Kidney capillary endothelial cell (primary cell): ENCODE data around the gene GIPC2.
"Not testable (repeated sequence)": the region's sequence is repeated elsewhere in the genome, so short reads cannot be mapped to it uniquely, and the experiment has no call there.

Experiments used
- DNase-seq: peaks from one replicate; pipeline ENCODE4 v3.0.0-alpha.2; 2018; ENCODE audit warnings: low spot score

GIPC2 gene, protein sequence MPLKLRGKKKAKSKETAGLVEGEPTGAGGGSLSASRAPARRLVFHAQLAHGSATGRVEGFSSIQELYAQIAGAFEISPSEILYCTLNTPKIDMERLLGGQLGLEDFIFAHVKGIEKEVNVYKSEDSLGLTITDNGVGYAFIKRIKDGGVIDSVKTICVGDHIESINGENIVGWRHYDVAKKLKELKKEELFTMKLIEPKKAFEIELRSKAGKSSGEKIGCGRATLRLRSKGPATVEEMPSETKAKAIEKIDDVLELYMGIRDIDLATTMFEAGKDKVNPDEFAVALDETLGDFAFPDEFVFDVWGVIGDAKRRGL

DNA sequence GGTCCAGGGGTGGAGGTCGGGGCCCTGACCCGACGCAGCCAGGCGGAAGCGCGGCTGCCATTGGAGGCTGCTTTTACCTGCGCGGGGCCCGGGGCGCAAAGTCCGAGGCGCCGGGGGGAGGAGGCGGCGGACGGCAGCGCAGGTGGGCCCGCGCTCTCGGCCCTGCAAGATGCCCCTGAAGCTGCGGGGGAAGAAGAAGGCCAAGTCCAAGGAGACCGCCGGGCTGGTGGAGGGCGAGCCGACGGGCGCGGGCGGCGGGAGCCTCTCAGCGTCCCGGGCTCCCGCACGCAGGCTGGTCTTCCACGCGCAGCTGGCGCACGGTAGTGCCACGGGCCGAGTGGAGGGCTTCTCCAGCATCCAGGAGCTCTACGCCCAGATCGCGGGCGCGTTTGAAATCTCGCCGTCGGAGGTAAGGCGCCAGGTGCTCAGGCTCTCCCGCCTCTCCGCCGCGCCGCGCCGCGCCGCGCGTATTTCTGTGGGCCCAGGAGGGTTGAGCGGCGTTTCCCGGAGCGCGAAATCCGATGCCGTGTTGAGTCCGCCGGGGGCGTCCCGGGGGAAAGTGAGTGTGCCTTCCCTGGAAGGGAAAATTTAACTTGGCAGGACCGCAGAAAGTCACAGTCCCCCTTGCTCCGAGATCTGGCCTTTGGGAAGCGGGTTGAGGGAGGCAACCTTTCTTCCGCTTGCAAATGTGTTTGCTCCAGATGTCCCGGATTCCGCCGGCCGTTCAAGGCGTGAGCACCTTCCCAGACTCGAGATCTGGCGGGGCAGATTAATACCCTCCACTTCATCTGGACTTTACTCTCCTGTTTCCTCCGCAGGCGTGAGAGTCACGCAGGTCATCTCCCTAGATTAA lies at the start of gene GIPC2:
GIPC2 (plus strand) TSS at position 41 of the 853 bp plus-strand sequence; CDS start at position 170, 129 bp downstream.
- no peak for DNase-seq

DNA sequence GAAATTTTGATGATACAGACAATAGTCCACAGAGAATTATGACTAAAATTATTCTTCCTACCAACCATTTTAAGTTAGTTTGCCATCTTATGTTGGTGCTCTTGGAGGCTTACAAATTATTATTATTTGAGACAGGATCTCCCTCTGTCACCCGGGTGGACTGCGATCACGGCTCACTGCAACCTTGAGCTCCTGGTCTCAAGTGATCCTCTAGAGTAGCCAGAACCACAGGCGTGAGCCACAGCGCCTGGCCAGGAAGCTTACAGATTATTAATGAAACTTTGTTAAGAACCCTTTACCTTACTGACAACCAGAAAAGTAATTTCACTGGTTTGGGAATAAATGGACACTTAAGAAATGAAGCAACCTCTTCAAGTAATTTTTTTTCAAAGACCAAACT lies 49.0 kb upstream of the GIPC2 start:
- DNase-seq, result no peak

DNA sequence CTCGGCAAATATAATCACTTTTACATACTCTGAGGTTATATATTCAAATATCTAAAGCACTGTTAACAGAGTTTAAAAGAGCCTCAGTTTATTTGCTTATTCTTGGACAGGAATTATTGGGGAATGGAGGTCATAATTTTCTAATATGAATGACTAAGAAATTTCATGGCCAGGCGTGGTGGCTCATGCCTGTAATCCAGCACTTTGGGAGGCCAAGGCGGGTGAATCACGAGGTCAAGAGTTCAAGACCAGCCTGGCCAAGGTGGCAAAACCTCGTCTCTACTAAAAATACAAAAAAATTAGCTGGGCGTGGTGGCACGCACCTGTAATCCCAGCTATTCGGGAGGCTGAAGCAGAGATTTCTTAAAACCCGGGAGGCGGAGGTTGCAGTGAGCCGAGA lies 45.2 kb upstream of the GIPC2 start:
- not testable (repeated sequence) for DNase-seq

DNA sequence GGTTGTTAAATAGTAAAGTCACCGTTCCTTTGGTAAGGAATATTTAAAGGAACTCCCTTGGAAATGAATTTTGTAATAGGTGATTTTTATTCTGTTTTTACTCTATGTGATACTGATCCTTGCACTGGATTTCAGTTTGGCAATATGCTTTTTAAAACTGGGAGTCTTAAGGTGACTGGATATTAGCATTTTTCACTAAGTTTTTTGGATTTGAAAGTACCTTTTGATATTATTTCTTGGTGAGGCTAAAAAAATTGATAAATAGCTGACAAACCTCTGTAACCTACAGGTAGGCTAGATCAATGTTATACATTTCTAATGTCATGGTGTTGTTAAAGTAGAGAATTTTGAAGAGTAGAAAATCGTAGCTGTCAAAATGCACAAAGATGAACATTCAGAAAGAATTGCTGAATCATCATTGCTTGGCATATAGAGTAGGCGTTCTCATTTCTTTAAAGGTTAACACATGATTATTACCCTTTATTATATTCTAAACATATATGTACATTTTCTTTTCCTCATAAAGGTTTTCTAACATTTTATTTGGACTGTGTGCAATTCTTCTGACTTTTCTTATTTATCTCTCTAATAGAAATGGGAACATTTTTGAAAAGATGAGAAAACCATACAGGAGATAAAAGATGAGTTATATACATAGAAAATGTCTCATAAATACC lies 42.6 kb upstream of the GIPC2 start:
- peak; percentile 26 for DNase-seq

DNA sequence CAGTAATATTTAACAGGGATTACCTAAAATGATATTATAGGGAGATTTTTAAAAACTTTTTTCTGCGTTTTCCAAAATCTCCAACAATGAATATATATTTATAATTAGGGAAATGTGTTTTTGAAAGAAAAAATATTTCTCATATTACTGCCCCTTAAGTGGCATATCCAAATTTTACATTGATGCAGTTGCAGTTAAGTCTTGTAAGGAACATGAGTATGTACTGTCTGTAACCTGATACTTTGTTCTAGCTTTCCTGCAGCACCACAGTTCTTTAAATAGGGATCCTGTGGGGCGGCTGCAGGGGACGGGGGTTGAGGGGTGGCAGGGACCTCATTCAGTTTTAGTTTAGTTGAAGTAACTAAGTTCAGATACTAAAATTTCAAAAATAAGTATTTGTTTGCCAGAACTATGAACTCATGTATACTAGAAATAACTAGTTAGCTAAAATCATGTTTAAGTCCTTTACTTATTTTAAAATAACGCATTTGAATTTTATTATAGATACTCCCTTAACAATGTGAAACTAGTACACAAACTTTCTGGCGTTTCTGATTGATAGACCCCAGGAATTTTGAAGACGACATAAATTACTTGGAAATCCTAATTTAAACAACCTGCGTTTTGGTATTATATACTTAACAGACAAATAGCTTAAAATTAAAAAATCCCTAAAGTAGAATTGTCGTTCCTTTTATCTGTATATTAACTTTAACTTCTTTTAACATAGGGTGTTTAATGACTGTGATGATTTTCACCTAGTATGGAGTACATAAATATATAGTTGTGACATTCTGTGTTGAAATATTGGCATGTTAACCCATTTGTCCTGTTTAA lies 41.7 kb upstream of the GIPC2 start:
- DNase-seq, result peak; percentile 77

DNA sequence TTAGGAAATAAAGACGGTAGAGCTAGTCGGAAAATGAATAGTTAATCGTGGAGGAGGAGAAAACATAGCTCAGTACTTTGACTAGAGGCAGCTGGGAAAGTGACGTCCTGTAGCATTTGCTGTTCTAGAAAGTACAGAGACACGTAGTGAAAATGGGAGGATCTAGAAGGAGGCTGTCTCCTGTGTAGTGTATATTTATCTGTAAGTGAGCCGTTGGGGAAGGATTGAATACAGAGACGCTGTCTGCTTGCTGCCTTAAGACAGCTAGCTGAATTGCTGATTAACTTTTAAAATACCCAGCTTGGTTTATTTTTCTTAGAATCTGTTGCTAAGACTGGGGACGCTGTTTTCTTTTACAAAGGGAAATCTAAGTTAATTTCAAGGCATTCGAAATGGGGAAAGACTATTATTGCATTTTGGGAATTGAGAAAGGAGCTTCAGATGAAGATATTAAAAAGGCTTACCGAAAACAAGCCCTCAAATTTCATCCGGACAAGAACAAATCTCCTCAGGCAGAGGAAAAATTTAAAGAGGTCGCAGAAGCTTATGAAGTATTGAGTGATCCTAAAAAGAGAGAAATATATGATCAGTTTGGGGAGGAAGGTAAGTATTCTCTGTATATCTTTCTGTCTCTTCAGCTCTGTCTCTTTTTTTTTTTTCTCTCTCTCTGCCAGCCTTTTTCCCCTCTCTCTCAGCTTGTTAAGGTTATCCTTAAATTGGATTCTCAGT lies 40.9 kb upstream of the GIPC2 start, which contains the start of gene DNAJB4:
DNAJB4 (plus strand) TSS at position 221 of the 729 bp plus-strand sequence; CDS start at position 393, 172 bp downstream.
- DNase-seq, result peak; percentile 96

DNA sequence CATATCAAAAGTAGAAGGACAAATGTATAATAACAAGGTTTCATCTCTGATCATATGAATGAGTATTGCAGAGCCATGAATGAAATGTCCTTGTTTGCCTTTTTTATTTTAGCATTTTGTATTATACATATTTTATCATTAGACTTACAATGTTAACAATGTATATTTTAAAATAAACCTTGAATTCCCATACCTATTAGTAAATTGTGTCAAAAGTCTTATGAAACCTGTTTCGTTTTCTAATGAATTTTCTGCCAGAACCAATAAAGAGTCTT lies 40.4 kb upstream of the GIPC2 start:
- DNase-seq, result no peak

DNA sequence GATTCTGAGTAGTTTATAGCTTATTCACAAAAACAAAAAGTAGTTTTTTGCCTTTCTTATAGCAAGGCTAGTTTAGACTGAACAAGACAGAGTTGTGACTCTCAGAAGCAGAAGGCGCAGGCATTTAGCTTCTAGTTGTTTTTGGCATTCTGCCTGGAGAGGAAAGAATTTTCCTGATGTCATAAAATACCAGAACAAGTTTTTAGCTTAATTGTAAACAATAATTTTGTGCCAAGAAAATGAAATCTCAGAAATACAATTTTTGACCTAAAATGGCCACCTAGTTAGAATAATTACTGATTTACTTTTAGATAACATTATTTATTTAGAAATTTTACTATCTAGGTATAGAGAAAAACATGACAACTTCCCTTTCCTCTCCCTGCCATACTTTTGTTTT lies 40.0 kb upstream of the GIPC2 start:
- peak; percentile 83 for DNase-seq

DNA sequence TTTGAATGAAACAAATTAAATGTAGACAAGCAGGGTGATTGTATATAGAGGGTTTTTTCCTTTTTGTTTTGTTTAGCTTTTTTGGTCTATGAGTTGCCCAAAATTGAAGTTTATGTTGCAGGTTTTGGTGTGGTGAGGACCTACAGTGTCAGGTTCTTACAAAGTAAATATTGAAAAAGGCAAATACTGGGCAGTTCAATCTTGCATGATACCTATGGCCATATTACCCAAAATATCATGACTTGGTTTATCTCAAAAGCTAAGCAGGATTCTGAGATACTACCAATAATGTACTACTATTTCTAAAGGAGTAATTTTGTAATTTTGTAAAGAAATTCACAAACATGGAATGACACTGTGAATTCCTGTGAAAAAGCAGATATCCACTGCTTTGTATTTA lies 39.2 kb upstream of the GIPC2 start:
- no peak for DNase-seq

DNA sequence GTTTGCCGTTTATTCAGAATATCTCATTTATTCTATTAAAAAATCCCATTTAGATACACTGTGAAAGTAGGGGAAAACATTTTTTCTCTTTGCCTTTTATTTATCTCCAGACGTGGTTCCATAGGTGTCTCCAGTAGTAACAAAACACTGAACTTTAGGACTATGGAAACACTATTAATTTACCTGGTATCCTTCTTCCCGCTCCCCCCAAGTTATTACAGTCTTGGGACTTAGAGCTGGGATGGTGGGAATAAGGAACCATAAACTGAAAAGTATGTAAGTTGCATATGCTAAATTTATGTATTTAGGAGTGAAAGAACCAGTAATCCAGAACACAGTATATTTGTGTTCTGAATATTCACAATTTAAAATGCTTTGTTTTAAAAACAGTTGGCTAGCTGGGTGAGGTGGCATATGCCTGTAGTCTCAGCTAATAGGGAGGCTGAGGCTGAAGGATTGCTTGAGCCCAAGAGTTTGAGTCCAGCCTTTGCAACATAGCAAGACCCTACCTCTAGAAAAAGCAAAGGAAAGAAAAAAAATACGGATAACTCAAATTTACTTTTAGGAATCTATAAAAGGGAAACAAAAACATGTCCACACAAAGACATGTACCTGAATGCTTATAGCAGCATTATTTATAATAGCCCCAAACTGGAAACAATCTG lies 38.0 kb upstream of the GIPC2 start:
- no peak for DNase-seq

DNA sequence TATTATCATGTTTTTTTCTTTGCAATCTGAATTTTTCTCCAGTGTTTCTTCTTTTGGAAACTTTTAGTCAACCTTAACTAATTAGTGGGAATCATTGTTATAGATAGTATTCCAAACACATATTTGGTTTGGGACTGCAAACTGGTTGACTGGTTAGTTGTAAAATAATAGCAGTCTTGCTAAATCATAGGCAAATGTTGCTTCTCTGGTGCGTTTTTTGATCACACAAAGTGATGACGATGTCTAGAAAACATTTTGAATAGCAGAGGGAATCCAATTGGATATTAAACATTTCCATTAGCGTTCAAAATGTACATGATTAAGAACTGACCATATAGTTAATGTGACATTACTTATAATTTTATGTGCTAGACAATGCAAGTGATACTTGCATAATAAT lies 36.5 kb upstream of the GIPC2 start:
- DNase-seq, result no peak

DNA sequence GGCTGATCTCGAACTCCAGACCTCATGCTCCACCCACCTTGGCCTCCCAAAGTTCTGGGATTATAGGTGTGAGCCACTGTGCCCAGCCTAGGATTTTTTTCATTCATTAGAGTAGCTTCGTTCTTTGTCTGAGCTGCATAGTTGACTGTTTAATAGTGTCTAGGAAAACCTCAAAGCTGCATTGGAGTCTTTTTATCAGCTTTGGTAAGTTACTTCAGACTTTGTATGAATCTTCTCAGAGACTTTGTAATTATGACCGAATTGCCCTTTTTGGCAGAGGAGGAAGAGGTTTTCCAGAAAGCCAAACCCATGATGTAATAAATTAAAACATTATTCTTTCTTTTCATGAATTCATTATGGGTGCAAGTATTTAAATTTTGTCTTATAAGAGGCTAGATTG lies 35.9 kb upstream of the GIPC2 start:
- no peak for DNase-seq

DNA sequence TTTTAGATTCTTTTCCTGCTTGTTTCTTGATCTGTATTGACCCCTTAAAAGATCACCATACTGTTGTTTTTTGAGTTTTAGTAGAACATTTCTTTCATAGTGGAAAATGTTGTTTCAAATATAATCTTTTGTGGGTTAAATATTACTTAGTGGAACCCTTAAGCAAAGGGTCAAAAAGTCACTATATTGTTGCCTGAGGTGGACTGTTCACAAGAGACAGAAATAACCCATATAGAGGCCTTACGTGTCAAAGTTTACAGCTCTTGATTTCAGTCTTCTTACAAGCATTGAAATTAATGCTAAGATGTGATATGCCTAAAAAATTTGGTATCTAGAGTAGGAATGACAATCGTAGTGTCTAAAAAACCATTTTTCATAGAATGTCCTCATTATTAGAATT lies 34.7 kb upstream of the GIPC2 start:
- no peak for DNase-seq

DNA sequence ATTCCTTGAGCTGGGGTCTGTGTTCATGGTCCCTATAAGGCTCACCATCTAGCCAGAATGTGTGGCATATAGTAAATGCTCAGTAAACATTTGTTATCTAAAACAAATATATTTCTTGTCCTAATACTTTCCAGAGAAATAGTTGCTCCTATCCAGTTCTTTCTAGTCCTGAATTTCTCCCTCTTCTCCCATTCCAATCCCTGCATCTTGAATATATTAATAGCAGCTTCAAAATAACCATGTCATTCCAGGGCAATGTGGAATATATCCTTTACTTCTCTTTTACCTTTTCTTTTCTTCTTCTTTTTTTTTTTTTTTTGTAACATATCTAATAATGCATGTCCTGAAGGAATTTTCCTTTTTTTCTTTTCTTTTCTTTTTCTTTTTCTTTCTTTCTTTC lies 30.6 kb upstream of the GIPC2 start:
- DNase-seq, result no peak

DNA sequence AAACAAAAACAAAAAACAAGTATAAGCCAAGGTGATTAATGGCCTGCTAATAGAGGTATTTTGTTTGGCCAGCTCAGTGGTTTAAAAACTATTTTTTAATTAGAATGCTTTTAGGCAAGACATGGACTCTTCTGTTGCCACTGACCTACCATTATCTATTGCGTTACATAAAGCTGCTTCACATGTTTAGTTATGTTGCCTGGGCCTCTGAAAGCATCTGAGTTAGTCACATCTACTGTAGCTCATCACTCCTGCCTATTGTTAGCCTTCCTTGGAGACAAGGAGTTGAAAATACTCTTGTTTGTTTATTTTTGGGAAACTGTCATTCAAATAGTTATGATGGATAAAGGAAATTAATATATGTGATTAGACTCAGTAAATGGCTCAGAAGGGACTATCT lies 26.7 kb upstream of the GIPC2 start:
- DNase-seq, result no peak

DNA sequence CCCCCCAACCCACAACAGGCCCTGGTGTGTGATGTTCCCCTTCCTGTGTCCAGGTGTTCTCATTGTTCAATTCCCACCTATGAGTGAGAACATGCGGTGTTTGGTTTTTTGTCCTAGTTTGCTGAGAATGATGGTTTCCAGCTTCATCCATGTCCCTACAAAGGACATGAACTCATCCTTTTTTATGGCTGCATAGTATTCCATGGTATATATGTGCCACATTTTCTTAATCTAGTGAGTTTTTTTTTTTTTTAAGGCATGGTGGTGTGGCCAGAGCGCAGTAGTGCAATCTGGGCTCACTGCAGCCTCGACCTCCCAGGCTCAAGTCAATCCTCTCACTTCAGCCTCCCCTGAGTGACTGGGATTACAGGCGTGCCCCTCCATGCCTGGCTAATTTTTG lies 24.6 kb upstream of the GIPC2 start:
- DNase-seq, result not testable (repeated sequence)

DNA sequence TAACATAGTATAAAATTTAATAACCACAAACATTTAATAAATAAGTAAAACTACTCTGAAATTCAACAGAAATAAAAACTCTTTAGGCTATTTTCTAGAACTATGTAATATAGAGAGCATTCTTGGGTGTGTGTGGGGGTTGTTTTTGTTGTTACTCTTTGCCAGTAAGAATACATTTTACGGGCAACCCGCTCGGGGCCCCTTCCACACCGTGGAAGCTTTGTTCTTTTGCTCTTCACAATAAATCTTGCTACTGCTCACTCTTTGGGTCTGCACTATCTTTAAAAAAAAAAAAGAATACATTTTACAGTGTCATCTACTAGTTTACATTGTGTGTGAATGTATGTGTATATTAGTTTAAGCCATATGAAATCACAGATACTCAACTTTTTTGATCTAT lies 16.0 kb upstream of the GIPC2 start:
- DNase-seq, result no peak

DNA sequence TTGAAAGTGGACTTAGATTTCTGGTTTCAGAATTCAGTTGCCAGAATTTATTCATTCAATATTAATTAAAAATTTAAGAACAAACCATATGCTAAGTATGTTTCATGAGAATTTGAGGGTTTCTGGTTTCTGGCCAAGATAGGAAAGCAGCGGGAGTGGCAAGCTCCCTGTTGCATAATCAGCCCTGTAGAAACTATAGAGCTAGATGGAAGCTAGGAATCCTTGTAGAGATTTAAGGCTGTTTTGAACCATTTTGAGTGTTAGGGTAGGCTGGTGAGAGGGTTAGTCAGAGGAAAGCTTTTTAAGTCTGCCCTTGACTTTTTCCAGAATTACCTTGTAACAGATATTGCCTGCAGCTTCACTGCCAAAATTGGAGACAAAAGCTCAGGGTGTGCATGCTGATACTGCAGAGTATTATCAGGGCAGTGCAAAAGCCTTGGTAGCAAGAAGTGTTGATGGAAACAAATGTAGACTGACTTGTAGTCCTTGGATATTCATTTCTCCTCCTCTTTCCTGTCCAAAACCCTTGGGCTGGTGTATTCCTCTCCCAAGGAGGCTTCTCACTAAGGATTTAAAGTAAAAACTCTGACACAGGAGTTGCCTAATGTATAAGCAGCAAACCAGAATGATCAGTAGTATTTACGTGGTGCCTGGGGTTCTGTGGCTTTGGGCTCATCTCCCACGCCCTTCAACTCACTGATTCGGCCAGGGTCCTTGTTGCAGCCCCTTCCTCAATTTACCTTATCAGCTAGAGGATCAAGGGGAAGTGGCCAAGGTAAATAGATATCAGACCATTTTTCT lies 12.6 kb upstream of the GIPC2 start:
- no peak for DNase-seq

DNA sequence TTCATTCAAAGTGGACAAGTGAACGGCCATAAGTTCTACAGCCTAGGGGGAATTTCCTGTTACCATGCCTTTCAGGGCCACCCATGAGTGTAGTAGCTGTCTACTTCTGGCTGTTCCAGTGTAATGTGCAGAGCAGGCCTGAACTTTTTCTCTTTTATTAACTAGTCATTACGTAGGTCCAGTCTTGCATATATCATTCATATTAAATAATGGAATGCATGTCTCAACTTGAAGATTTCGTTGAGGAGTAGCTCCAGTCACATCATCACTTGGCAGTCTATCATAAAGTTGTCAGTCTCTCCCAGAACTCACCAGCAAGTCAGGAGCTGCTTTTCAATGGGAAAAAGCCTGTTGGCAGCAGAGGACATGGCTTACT lies 12.0 kb upstream of the GIPC2 start:
- no peak for DNase-seq

DNA sequence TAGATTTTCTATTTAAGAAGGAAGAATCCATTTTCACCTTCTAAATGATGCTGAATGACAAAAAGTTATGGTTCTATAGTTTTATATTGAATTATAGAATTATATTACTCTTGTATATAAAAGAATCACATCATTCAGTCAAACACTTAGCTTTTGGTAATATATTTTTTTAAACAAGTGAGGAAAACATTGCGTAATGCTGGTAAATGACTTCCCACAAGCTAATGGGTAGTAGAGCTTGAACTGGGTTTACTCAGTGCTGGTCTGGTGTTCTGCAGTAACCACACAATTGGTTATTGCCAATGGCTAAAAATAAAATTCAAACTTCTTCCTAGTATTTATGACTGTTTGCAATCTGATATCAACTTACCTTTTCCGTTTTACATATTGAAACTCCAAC lies 10.6 kb upstream of the GIPC2 start:
- DNase-seq, result no peak
